H9 (cell line): ENCODE results near the gene ACOX3. TPM values are rescaled to one million over a fixed set of nuclear protein-coding genes. Genes with fewer than 3 reads are reported as not detected.

Experiments
- DNase-seq: peaks from one replicate; pipeline ENCODE4 v3.0.0-alpha.2; 2017
- H2AFZ ChIP-seq: one replicate; pipeline ENCODE4 v1.6.1; 2013; ENCODE audit warnings: mild to moderate bottlenecking, low read length, control low read depth, moderate library complexity
- H2AK5ac ChIP-seq: 2 replicates; pipeline ENCODE4 v1.6.1; 2013; ENCODE audit warnings: low read length, control low read depth, mixed read lengths; ENCODE audit not compliant: insufficient read length
- H2BK120ac ChIP-seq: one replicate; pipeline ENCODE4 v1.6.1; 2013; ENCODE audit warnings: low read depth, mild to moderate bottlenecking, low read length, control low read depth, inconsistent platforms; ENCODE audit not compliant: poor library complexity, severe bottlenecking
- H2BK12ac ChIP-seq: 2 replicates; pipeline ENCODE4 v1.6.1; 2013; ENCODE audit warnings: low read length, control low read depth, mixed read lengths, low read depth; ENCODE audit not compliant: insufficient read length
- H2BK15ac ChIP-seq: 2 replicates; pipeline ENCODE4 v1.6.1; 2013; ENCODE audit warnings: low read depth, low read length, control low read depth
- H2BK20ac ChIP-seq: one replicate; pipeline ENCODE4 v1.6.1; 2013; ENCODE audit warnings: low read depth, mild to moderate bottlenecking, low read length, control low read depth, inconsistent platforms; ENCODE audit not compliant: poor library complexity, severe bottlenecking
- H2BK5ac ChIP-seq: 2 replicates; pipeline ENCODE4 v1.6.1; 2013; ENCODE audit warnings: low read length, control low read depth, mixed read lengths; ENCODE audit not compliant: insufficient read length
- H3K14ac ChIP-seq: 2 replicates; pipeline ENCODE4 v1.6.1; 2013; ENCODE audit warnings: low read length, control low read depth; ENCODE audit not compliant: insufficient read depth
- H3K18ac ChIP-seq: 2 replicates; pipeline ENCODE4 v1.6.1; 2013; ENCODE audit warnings: low read depth, mild to moderate bottlenecking, mixed read lengths, low read length, control low read depth; ENCODE audit not compliant: insufficient read length
- H3K23ac ChIP-seq: 2 replicates; pipeline ENCODE4 v1.6.1; 2013; ENCODE audit warnings: low read length, control low read depth, mixed read lengths, low read depth; ENCODE audit not compliant: insufficient read length
- H3K23me2 ChIP-seq: 2 replicates; pipeline ENCODE4 v1.6.1; 2013; ENCODE audit warnings: low read depth, mild to moderate bottlenecking, mixed read lengths, low read length, control low read depth; ENCODE audit not compliant: insufficient read length, poor library complexity, severe bottlenecking
- H3K27ac ChIP-seq: 2 replicates; pipeline ENCODE4 v1.5.1; 2013; ENCODE audit warnings: low read length, control low read depth, mixed read lengths, low read depth; ENCODE audit not compliant: insufficient read length
- H3K27me3 ChIP-seq: 2 replicates; pipeline ENCODE4 v1.6.1; 2013; ENCODE audit warnings: low read length, control low read depth, inconsistent platforms; ENCODE audit not compliant: insufficient read depth
- H3K4ac ChIP-seq: 2 replicates; pipeline ENCODE4 v1.6.1; 2013; ENCODE audit warnings: low read depth, mild to moderate bottlenecking, control low read depth, inconsistent platforms, low read length, moderate library complexity
- H3K4me1 ChIP-seq: 2 replicates; pipeline ENCODE4 v1.6.1; 2013; ENCODE audit warnings: low read length, control low read depth, inconsistent platforms; ENCODE audit not compliant: insufficient read depth
- H3K4me2 ChIP-seq: 2 replicates; pipeline ENCODE4 v1.6.1; 2013; ENCODE audit warnings: low read length, control low read depth, mixed read lengths; ENCODE audit not compliant: insufficient read length, insufficient read depth
- H3K56ac ChIP-seq: 2 replicates; pipeline ENCODE4 v1.6.1; 2013; ENCODE audit warnings: low read depth, mild to moderate bottlenecking, mixed read lengths, low read length, control low read depth; ENCODE audit not compliant: insufficient read length
- H3K79me1 ChIP-seq: 2 replicates; pipeline ENCODE4 v1.6.1; 2013; ENCODE audit warnings: low read depth, mild to moderate bottlenecking, moderate library complexity, low read length, control low read depth, inconsistent platforms; ENCODE audit not compliant: insufficient read depth, poor library complexity, severe bottlenecking
- H3K79me2 ChIP-seq: 2 replicates; pipeline ENCODE4 v1.6.1; 2013; ENCODE audit warnings: low read length, control low read depth, inconsistent platforms; ENCODE audit not compliant: insufficient read depth
- H3K9ac ChIP-seq: 2 replicates; pipeline ENCODE4 v1.6.1; 2013; ENCODE audit warnings: low read length, control low read depth, mixed read lengths; ENCODE audit not compliant: insufficient read length; ENCODE audit errors: extremely low read depth
- H3K9me3 ChIP-seq: one replicate; pipeline ENCODE4 v1.6.1; 2013; ENCODE audit warnings: low read depth, low read length, inconsistent platforms; ENCODE audit not compliant: control insufficient read depth
- H3T11ph ChIP-seq: one replicate; pipeline ENCODE4 v1.6.1; 2013; ENCODE audit warnings: mild to moderate bottlenecking, low read length, control low read depth, inconsistent platforms
- H4K20me1 ChIP-seq: one replicate; pipeline ENCODE4 v1.6.1; 2013; ENCODE audit not compliant: control insufficient read depth, insufficient read length, insufficient read depth
- H4K5ac ChIP-seq: 2 replicates; pipeline ENCODE4 v1.6.1; 2013; ENCODE audit warnings: low read depth, mild to moderate bottlenecking, mixed read lengths, low read length, control low read depth; ENCODE audit not compliant: insufficient read length
- H4K8ac ChIP-seq: replicated peaks from 2 replicates; pipeline ENCODE4 v1.6.1; 2013; ENCODE audit warnings: low read length, control low read depth, mixed read lengths, low read depth; ENCODE audit not compliant: insufficient read length
- H4K91ac ChIP-seq: 2 replicates; pipeline ENCODE4 v1.6.1; 2013; ENCODE audit warnings: low read depth, mild to moderate bottlenecking, moderate library complexity, mixed read lengths, low read length, control low read depth; ENCODE audit not compliant: insufficient read length
- H3K27ac Mint-ChIP-seq, 3 experiments: 2 replicates in 2 of 3; 3 replicates in 1 of 3; pipeline ENCODE4 v1.8.0; 2020 to 2021; ENCODE audit warnings: mixed read lengths in 3 of 3, mild to moderate bottlenecking in 1 of 3, moderate library complexity in 1 of 3
- H3K27me3 Mint-ChIP-seq: 2 replicates; pipeline ENCODE4 v1.8.0; 2021; ENCODE audit warnings: low read depth, mild to moderate bottlenecking, moderate library complexity, mixed read lengths
- H3K36me3 Mint-ChIP-seq, 3 experiments: 2 replicates in 2 of 3; 3 replicates in 1 of 3; pipeline ENCODE4 v1.8.0; 2020 to 2021; ENCODE audit warnings: low read depth in 3 of 3, mixed read lengths in 3 of 3; ENCODE audit not compliant: insufficient read depth in 1 of 3
- H3K4me1 Mint-ChIP-seq, 2 experiments: 2 replicates each; pipeline ENCODE4 v1.8.0; 2020; ENCODE audit warnings: mixed read lengths in 2 of 2
- H3K4me3 Mint-ChIP-seq, 2 experiments: 2 replicates in 1 of 2; 3 replicates in 1 of 2; pipeline ENCODE4 v1.8.0; 2020 to 2021; ENCODE audit warnings: mild to moderate bottlenecking in 2 of 2, mixed read lengths in 2 of 2, moderate library complexity in 1 of 2
- H3K9me3 Mint-ChIP-seq, 2 experiments: 2 replicates in 1 of 2; 3 replicates in 1 of 2; pipeline ENCODE4 v1.8.0; 2020; ENCODE audit warnings: mild to moderate bottlenecking in 2 of 2, mixed read lengths in 2 of 2, moderate library complexity in 1 of 2
- CTCF ChIP-seq: fragments of 200-600 bp; sonication (generic); conservative IDR thresholded peaks from 3 replicates; pipeline ENCODE4 v1.8.0; 2021; ENCODE audit warnings: antibody characterized with exemption, mild to moderate bottlenecking
- WGBS: extraction: QIAGEN DNeasy Blood & Tissue Kit; methylation state at CpG from one replicate; pipeline ENCODE4 v1.1.7; 2013; ENCODE audit warnings: missing lambda C conversion rate, low lambda C conversion rate, mixed read lengths; ENCODE audit not compliant: insufficient read length; ENCODE audit errors: extremely low coverage; 5-methylcytosine and 5-hydroxymethylcytosine counted together
- total RNA-seq: library from RNA; stranded (reverse); gene quantifications from 2 replicates; pipeline ENCODE4 v1.2.1, GENCODE V29; 2021

The ACOX3 gene
- total RNA-seq, 1 experiment from 2014 or later, result 13.8 TPM

GRCh38 chr4:8474856-8475255, 34.3 kb upstream of the ACOX3 start:
- Histone ChIP-seq H3K4me1 (no peaks in the 10 kb centered on the region), H2BK12ac (no peak overlapping the region), H2AFZ (no peak overlapping the region), H3T11ph (no peak overlapping the region), H3K27me3 (no peaks in the 10 kb centered on the region), H4K5ac (no peak overlapping the region), H3K18ac (no peak overlapping the region), H4K8ac (no peak overlapping the region), H3K4me2 (no peak overlapping the region), H3K14ac (no peak overlapping the region; the same call in 1 of the 2 replicates), H2AK5ac (no peak overlapping the region), H2BK15ac (no peak overlapping the region), H3K79me1 (no peaks in the 10 kb centered on the region), H2BK5ac (no peak overlapping the region), H3K4ac (no peak overlapping the region), H3K23ac (no peak overlapping the region), H3K79me2 (no peaks in the 10 kb centered on the region), H3K9ac (no peak overlapping the region), H3K27ac (no peak overlapping the region), H2BK20ac (no peak overlapping the region), H3K9me3 (no peaks in the 10 kb centered on the region), H2BK120ac (no peak overlapping the region), H4K91ac (no peak overlapping the region), H4K20me1 (no peaks in the 10 kb centered on the region), H3K56ac (no peak overlapping the region), H3K23me2 (no peaks in the 10 kb centered on the region)
- Mint-ChIP-seq H3K36me3 (peaks cover 6 to 30% (median 24%) of the 10 kb centered on the region in 3 experiments; a peak in 6 of 7 replicates), H3K27me3 (no peaks in the 10 kb centered on the region), H3K27ac (peak overlapping the region in 2 of 3 experiments; percentile 27 to 83; a peak in 1 of 7 replicates), H3K4me3 (no peak overlapping the region), H3K4me1 (peaks cover 15 to 16% of the 10 kb centered on the region in 2 experiments), H3K9me3 (no peaks in the 10 kb centered on the region)
- DNase-seq, result no peak
- TF ChIP-seq CTCF, result no peak
- no CpG with 5 or more reads among the region's 13 CpGs for WGBS
